AG10803 (cell line): ENCODE data around the gene KIF14.
A peak's percentile ranks its signal among the peaks of the same experiment; 100 is the strongest.
"Not testable (repeated sequence)": the region's sequence is repeated elsewhere in the genome, so short reads cannot be mapped to it uniquely, and the experiment has no call there.

ENCODE experiments used
- DNase-seq: peaks from one replicate; pipeline ENCODE4 v3.0.0; 2010; ENCODE audit warnings: low read depth
- H3K4me3 ChIP-seq: 2 replicates; pipeline ENCODE4 v1.5.1; 2011; ENCODE audit warnings: mild to moderate bottlenecking, low read length, control low read depth
- CTCF ChIP-seq: conservative IDR thresholded peaks from 2 replicates; pipeline ENCODE4 v1.5.1; 2011; ENCODE audit warnings: mild to moderate bottlenecking, low read length, control low read depth, inconsistent platforms

Gene KIF14

GRCh38 chr1:200526709-200527612 lies 93.6 kb downstream of the KIF14 start:
- H3K4me3 ChIP-seq, result no peak overlapping the region
- TF ChIP-seq CTCF, result no peak
- DNase-seq, result peak; percentile 46

DNA sequence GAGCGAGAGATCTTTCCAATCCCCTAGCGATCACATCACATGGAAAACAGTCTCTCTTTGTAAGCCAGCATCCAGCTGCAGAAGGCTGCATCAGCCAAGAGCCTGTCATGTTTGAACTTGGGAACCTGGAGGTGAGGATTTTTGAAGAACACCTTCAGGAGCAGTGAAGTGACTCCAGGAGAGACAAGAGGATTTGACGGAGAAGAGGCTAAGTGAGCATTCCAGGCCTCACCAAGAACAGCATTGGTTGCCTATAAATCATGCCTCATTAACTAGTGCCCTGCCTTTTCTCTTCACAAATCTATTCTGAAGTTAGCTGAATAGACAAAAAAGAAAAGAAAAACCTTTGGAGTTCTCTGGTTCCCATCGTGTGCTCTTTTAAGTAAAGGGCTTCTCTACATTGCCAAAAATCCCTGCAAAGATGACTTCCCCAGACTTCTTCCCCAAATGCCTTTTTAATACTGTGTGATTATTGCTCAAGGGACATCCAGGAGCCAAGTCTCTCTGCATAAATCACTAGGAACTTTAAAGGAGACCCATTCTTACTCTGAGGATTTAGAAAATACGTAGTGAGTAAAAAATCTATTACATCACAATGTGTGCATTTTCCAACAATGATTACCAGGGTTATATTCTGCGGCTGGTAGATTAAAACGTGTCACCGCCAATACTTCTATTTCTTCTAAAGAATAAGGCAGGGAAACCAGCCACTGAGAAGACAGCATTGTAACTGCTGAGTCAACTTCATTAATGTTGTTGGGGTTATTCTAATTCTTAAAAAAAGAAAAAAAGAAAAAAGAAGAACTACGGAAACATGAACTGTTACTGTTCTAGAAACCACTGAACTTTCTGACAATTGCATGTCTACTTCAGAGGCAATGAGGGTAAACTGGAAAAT lies 95.2 kb downstream of the KIF14 start:
- TF ChIP-seq CTCF, result no peak
- no peak overlapping the region for H3K4me3 ChIP-seq
- peak; percentile 83 for DNase-seq

GRCh38 chr1:200524551-200524950 lies 96.0 kb downstream of the KIF14 start:
- H3K4me3 ChIP-seq, DNase-seq: not testable (repeated sequence)

- no peak for DNase-seq
- TF ChIP-seq CTCF, result no peak
- no peak overlapping the region for H3K4me3 ChIP-seq
These were observed 96.5 kb downstream of the KIF14 start for GRCh38 chr1:200524092-200524491.

GRCh38 chr1:200520735-200521134 lies 99.8 kb downstream of the KIF14 start:
- TF ChIP-seq CTCF, result no peak
- H3K4me3 ChIP-seq, result no peak overlapping the region
- DNase-seq, result no peak

- TF ChIP-seq CTCF, result no peak
- no peak overlapping the region for H3K4me3 ChIP-seq
- no peak for DNase-seq
These were observed 102.0 kb downstream of the KIF14 start for GRCh38 chr1:200518524-200518923.

DNA sequence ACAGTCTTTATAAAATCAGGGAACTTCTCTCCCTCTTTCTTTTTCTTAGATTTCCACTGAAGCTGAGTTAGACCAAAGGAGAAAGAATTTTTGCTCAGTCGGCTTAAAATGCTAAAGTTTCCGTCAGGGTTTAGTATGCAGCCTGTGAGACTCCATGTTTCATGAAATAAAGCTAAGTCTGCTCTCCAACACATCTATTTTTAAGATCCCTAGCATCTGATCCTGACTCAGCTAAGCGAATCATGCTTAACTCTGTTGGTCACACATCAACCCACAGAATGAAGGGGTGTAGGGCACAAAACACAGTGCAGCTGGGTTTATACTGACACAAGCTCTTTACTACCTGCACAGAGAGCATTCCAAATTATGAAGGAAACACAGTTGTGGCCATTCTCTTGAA lies 108.4 kb downstream of the KIF14 start:
- DNase-seq, result peak; percentile 78
- TF ChIP-seq CTCF, result no peak
- no peak overlapping the region for H3K4me3 ChIP-seq
